ENCODE data around the gene DYNLL1. TPM values are rescaled to one million over a fixed set of nuclear protein-coding genes. Genes with fewer than 3 reads are reported as not detected.

Gene DYNLL1
- polyA plus RNA-seq, 2 of the 4 experiments (the other 2 are of a cell fraction): 735 to 744 TPM

DNA sequence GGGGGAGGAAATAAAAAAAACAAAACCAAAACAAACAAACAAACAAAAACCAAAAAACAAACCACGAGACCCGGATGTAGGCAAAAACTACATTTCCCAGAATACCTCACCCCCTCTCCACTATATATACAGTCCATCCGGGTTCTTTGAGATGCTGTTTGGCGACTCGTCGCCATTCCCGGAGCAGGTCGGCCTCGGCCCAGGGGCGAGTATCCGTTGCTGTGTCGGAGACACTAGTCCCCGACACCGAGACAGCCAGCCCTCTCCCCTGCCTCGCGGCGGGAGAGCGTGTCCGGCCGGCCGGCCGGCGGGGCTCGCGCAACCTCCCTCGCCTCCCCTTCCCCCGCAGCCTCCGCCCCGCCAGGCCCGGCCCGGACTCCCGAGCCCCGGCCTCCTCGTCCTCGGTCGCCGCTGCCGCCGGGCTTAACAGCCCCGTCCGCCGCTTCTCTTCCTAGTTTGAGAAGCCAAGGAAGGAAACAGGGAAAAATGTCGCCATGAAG is 38.3 kb downstream of the DYNLL1 start, which contains the start of gene RNF10:
RNF10 (plus strand) TSS at position 154 of the 500 bp plus-strand sequence. CDS start 456 bp downstream, outside the sequence.
- H3K27ac ChIP-seq: peak within 1 kb of the TSS; percentile 77 to 97
- H3K4me2 ChIP-seq: peak within 1 kb of the TSS; percentile 98
- ChIA-PET POLR2A (interaction anchor here (0.9 kb wide), 1 partner anchor 26 kb away, joined by 3 read pairs; no protein-coding TSS in a partner anchor), CTCF (interaction anchor here (0.6 to 0.8 kb wide), 2 partner anchors 38 to 375 kb away, joined by 4 to 5 read pairs; no protein-coding TSS in a partner anchor)
- DNase-seq (ENCODE audit: low read depth in 1 of 2, low spot score in 1 of 2) (peak; percentile 94 to 96), FAIRE-seq (no peak), ATAC-seq (peak; percentile 85 to 89)
- peak; percentile 81 to 89; a peak in 4 of 5 replicates for TF ChIP-seq JUN (IDR thresholded peaks at IDR 0.05)
- no peak for TF ChIP-seq NFE2L2 (conservative IDR thresholded peaks at IDR 0.05; ENCODE audit: low read length)
- TF ChIP-seq ZSCAN20 (CRISPR knock-in tag; IDR thresholded peaks at IDR 0.05): no peak
- no peak for TF ChIP-seq GATA3 (IDR thresholded peaks at IDR 0.05; ENCODE audit: borderline replicate concordance)
- peak; percentile 97 for TF ChIP-seq POLR2A (IDR thresholded peaks at IDR 0.05; ENCODE audit: low read length)
- peak; percentile 91 for TF ChIP-seq PHF8 (IDR thresholded peaks at IDR 0.05; ENCODE audit: borderline replicate concordance, low read depth)
- peak; percentile 11; the same call in 1 of the 2 replicates for TF ChIP-seq MAX (IDR thresholded peaks at IDR 0.05)
- TF ChIP-seq ZC3H11A (IDR thresholded peaks at IDR 0.05): no peak
- TF ChIP-seq HOXB5 (CRISPR knock-in tag; IDR thresholded peaks at IDR 0.05): no peak
- TF ChIP-seq BCL3 (IDR thresholded peaks at IDR 0.05): peak; percentile 92
- no peak for TF ChIP-seq EHMT2 (IDR thresholded peaks at IDR 0.05; ENCODE audit: low read depth)
- TF ChIP-seq, protein P1, sequence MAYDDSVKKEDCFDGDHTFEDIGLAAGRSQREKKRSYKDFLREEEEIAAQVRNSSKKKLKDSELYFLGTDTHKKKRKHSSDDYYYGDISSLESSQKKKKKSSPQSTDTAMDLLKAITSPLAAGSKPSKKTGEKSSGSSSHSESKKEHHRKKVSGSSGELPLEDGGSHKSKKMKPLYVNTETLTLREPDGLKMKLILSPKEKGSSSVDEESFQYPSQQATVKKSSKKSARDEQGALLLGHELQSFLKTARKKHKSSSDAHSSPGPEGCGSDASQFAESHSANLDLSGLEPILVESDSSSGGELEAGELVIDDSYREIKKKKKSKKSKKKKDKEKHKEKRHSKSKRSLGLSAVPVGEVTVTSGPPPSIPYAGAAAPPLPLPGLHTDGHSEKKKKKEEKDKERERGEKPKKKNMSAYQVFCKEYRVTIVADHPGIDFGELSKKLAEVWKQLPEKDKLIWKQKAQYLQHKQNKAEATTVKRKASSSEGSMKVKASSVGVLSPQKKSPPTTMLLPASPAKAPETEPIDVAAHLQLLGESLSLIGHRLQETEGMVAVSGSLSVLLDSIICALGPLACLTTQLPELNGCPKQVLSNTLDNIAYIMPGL (CRISPR knock-in tag; IDR thresholded peaks at IDR 0.05; ENCODE audit: borderline replicate concordance): 0 out of 2 replicates have a peak, but pooled peaks have one; percentile 11
- H3K9me3 ChIP-seq: no peaks in the 10 kb centered on the region
- WGBS (ENCODE audit: missing lambda C conversion rate): 0% methylated on average over 16 of the region's 43 CpGs
- H3K4me1 ChIP-seq: peaks cover 45% of the 10 kb centered on the region
- peak within 1 kb of the TSS; percentile 59 for H3K4me3 ChIP-seq

- TF ChIP-seq FOSL2 (IDR thresholded peaks at IDR 0.05): no peak
- TF ChIP-seq FOSL2 (CRISPR knock-in tag; IDR thresholded peaks at IDR 0.05): peak; percentile 82
- TF ChIP-seq PHF8 (IDR thresholded peaks at IDR 0.05; ENCODE audit: borderline replicate concordance, low read depth): peak; percentile 7; the same call in 1 of the 2 replicates
- TF ChIP-seq TP53 (CRISPR knock-in tag; IDR thresholded peaks at IDR 0.05): no peak
- 0 out of 2 replicates have a peak, but pooled peaks have one; percentile 6 for TF ChIP-seq MAX (IDR thresholded peaks at IDR 0.05)
- TF ChIP-seq ESRRA (IDR thresholded peaks at IDR 0.05; ENCODE audit: borderline replicate concordance, low read length): no peak
- 0 out of 2 replicates have a peak, but pooled peaks have one; percentile 42 for TF ChIP-seq KDM5A (IDR thresholded peaks at IDR 0.05)
- Histone ChIP-seq H3K27ac (peak overlapping the region; percentile 77 to 97), H3K4me2 (peak overlapping the region; percentile 98), H3K4me3 (peak overlapping the region; percentile 59), H3K9me3 (no peaks in the 10 kb centered on the region), H3K4me1 (peaks cover 47% of the 10 kb centered on the region)
- FAIRE-seq (no peak), DNase-seq (ENCODE audit: low read depth in 1 of 2, low spot score in 1 of 2) (peak; percentile 51 to 64), ATAC-seq (peak; percentile 70 to 79)
- POLR2A ChIA-PET: interaction anchor here (0.9 kb wide), 1 partner anchor 25 kb away, joined by 3 read pairs; no protein-coding TSS in a partner anchor
- CTCF ChIA-PET: interaction anchor here (0.6 to 0.8 kb wide), 3 partner anchors 37 to 374 kb away, joined by 4 to 5 read pairs (median 5); no protein-coding TSS in a partner anchor
- 6% methylated on average over 27 of the region's 52 CpGs for WGBS (ENCODE audit: missing lambda C conversion rate)
These were observed 39.1 kb downstream of the DYNLL1 start for GRCh38 chr12:120534703-120535655.

Data from A549 (cell line).